ENCODE data around the gene AP2A1. TPM values are rescaled to one million over a fixed set of nuclear protein-coding genes. Genes with fewer than 3 reads are reported as not detected.
"Not testable (repeated sequence)": the region's sequence is repeated elsewhere in the genome, so short reads cannot be mapped to it uniquely, and the experiment has no call there.

The AP2A1 gene
- total RNA-seq: 100 to 1,000 TPM in 1 of 6 donors, 10 to 100 TPM in 5; 46.0 to 113 (median 77.6) TPM

- Histone ChIP-seq H3K4me3 (peak within 1 kb of the TSS; percentile 79 to 95 (median 87)), H3K4me1 (peaks cover 17 to 30% (median 24%) of the 10 kb centered on the region in 4 donors), H3K9me3 (no peaks in the 10 kb centered on the region), H3K27ac (peak within 1 kb of the TSS; percentile 87 to 94 (median 92)), H3K36me3 (no peaks in the 10 kb centered on the region), H3K27me3 (no peaks in the 10 kb centered on the region)
- 0 to 2% methylated on average over 3 to 15 of the region's 38 CpGs for WGBS, 2 donors
- ATAC-seq (ENCODE audit: low FRiP score in 2 of 2): no peak
- DNase-seq: no peak
- TF ChIP-seq POLR2AphosphoS5 (IDR thresholded peaks at IDR 0.05): peak; percentile 83
- TF ChIP-seq, protein P1, sequence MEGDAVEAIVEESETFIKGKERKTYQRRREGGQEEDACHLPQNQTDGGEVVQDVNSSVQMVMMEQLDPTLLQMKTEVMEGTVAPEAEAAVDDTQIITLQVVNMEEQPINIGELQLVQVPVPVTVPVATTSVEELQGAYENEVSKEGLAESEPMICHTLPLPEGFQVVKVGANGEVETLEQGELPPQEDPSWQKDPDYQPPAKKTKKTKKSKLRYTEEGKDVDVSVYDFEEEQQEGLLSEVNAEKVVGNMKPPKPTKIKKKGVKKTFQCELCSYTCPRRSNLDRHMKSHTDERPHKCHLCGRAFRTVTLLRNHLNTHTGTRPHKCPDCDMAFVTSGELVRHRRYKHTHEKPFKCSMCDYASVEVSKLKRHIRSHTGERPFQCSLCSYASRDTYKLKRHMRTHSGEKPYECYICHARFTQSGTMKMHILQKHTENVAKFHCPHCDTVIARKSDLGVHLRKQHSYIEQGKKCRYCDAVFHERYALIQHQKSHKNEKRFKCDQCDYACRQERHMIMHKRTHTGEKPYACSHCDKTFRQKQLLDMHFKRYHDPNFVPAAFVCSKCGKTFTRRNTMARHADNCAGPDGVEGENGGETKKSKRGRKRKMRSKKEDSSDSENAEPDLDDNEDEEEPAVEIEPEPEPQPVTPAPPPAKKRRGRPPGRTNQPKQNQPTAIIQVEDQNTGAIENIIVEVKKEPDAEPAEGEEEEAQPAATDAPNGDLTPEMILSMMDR (IDR thresholded peaks at IDR 0.05): no peak
- peak in 1 of 4 donors; percentile 56 for TF ChIP-seq POLR2A (IDR thresholded peaks at IDR 0.05)
- no peak for TF ChIP-seq EP300 (IDR thresholded peaks at IDR 0.05)
These were observed at the start of gene AP2A1 for GRCh38 chr19:49766930-49767299. Gene AP2A1, plus strand, starts transcription at chr19:49767001. Its CDS starts 133 bp downstream, at chr19:49767134.

DNA sequence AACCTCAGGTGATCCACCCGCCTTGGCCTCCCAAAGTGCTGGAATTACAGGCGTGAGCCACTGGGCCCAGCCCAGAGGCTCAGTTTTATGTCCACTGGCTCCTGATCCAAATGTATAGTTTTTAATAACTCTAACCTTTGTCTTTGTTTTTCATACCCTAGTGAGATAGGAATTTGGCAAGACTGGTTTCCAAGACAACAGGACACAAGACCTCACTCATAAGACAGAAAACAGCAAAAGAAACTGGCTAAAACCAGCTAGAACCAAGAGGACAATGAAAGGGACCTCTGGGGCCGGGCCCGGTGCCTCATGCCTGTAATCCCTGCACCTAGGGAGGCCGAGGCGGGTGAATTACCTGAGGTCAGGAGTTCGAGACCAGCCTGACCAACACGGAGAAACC is 48.3 kb upstream of the AP2A1 start:
- H3K4me3 ChIP-seq: peak overlapping the region in 1 of 4 donors; percentile 44

DNA sequence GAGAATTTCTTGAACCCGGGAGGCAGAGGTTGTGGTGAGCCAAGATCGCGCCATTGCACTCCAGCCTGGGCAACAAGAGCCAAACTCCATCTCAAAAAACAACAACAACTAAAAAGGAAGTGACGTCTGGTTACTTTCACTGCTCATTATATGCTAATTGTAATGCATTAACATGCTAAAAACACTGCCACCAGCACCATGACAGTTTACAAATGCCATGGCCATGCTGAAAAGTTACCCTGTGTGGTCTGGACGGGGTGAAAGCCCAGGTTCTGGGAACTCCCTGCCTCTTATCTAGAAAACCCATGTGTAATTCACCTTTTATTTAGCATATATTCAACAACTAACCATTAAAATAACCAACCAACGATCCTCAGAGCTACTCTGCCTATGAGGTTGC is 47.8 kb upstream of the AP2A1 start:
- Histone ChIP-seq H3K27me3 (no peaks in the 10 kb centered on the region), H3K9me3 (no peaks in the 10 kb centered on the region), H3K4me3 (no peak overlapping the region), H3K4me1 (peaks cover 0 to 3% (median 1%) of the 10 kb centered on the region in 4 donors), H3K27ac (no peak overlapping the region), H3K36me3 (no peaks in the 10 kb centered on the region)
- ATAC-seq (ENCODE audit: low FRiP score in 2 of 2) (no peak), DNase-seq (no peak)
- 84 to 94% methylated on average over 6 of the region's 6 CpGs for WGBS, 2 donors
- no peak for TF ChIP-seq POLR2AphosphoS5 (IDR thresholded peaks at IDR 0.05)
- TF ChIP-seq POLR2A (IDR thresholded peaks at IDR 0.05): no peak

More for the DNA sequence above, 48.3 kb upstream of the AP2A1 start:
- Histone ChIP-seq H3K9me3 (no peaks in the 10 kb centered on the region), H3K27me3 (no peaks in the 10 kb centered on the region), H3K36me3 (no peaks in the 10 kb centered on the region), H3K27ac (peak overlapping the region in 1 of 4 donors; percentile 82), H3K4me1 (peaks cover 0 to 3% (median 1%) of the 10 kb centered on the region in 4 donors)
- 80 to 88% methylated on average over 8 of the region's 8 CpGs for WGBS, 2 donors
- TF ChIP-seq, protein P1 (IDR thresholded peaks at IDR 0.05): no peak
- TF ChIP-seq EP300 (IDR thresholded peaks at IDR 0.05) (no peak), POLR2A (IDR thresholded peaks at IDR 0.05) (no peak)
- DNase-seq (no peak), ATAC-seq (ENCODE audit: low FRiP score in 2 of 2) (no peak)

DNA sequence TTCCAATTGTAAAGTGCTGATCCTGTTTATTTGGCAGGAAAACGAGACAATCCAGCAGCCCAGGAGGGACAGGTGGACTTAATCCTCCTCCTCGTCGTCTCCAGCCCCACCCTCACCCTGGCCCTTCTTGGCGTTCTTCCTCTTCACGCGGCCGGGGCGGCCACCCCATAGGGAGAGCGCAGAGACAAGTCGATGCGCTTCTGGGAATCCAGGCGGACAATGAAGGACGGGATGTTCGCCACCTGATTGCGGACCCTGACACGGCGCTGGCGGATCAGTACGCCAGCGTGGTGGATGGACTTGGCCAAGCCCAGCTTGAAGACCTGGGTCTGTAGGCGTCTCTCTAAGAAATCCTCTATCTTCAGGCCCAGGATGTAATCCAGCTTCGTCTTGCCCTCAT is 47.4 kb upstream of the AP2A1 start:
- ATAC-seq (ENCODE audit: low FRiP score in 2 of 2); H3K9me3 ChIP-seq; H3K4me3 ChIP-seq; H3K36me3 ChIP-seq; H3K27me3 ChIP-seq; H3K4me1 ChIP-seq; H3K27ac ChIP-seq: not testable (repeated sequence)
- WGBS, 2 donors: 85 to 89% methylated on average over 22 of the region's 22 CpGs
- peak in 1 of 2 donors; percentile 83 for DNase-seq

DNA sequence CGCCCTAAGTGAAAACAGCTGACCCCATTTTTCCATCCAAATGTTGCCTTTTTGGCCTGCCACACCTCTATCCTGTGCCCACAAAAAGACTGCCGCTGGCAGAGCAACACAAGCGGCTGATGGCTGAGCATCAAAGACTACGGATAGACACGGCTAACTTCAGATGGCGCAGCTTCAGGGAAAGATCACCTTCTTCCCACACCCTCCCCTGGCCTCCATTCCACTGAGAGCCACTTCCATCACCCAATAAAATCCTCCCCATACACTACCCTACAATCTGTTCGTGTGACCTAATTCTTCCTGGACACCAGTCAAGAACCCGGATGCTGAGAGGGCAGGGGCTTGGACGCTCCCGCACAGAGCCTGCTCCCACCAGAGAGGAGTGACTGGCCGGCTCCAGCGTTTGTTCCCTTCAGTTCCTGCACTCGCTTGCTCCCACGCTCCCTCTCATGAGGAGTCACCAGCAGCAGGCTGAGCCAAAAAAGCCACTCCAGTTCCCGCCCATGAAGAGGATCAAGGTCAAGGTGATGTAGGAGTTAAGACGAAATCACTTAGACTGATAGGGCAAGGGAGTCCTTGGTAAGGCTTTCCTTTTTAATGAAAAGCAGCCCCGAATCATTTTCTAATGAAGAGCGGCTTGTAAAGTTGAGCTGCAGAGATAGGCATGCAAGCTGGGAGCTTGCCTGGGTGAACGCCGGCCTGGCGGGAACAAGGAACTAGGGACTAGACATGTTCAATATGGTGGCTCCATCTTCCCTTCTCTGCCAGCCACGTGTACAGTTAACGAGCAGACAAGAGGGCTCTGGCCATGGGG is 39.4 kb upstream of the AP2A1 start:
- DNase-seq (no peak), ATAC-seq (ENCODE audit: low FRiP score in 2 of 2) (peak in 1 of 2 donors; percentile 85)
- H3K4me3 ChIP-seq: no peak overlapping the region
- no peaks in the 10 kb centered on the region for H3K36me3 ChIP-seq
- H3K4me1 ChIP-seq: no peaks in the 10 kb centered on the region
- H3K27ac ChIP-seq: peak overlapping the region in 3 of 4 donors; percentile 18 to 43 (median 40)
- H3K27me3 ChIP-seq: no peaks in the 10 kb centered on the region
- TF ChIP-seq, protein P1 (IDR thresholded peaks at IDR 0.05): no peak
- TF ChIP-seq POLR2AphosphoS5 (IDR thresholded peaks at IDR 0.05) (no peak), EP300 (IDR thresholded peaks at IDR 0.05) (no peak), POLR2A (IDR thresholded peaks at IDR 0.05) (no peak)
- 61 to 71% methylated on average over 23 of the region's 23 CpGs for WGBS, 2 donors
- no peaks in the 10 kb centered on the region for H3K9me3 ChIP-seq

DNA sequence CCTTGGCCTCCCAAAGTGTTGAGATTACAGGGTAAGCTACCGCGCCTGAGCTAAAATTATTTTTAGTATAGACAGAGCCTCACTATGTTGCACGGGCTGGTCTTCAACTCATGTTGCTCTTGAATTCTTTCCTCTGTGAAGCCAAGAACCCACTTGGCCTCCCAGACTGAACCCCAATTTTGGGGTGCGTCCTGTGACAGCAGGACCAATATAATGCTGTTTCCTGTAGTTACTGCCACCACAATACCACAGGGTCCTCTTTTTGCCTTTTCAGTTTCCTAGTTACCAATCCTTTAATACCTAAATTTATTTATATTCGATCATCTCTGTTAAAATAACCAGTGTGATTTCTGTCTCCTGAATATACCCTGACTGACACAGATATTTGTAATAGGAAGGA is 36.6 kb upstream of the AP2A1 start:
- no peak for ATAC-seq (ENCODE audit: low FRiP score in 2 of 2)
- no peak for TF ChIP-seq POLR2AphosphoS5 (IDR thresholded peaks at IDR 0.05)
- H3K27ac ChIP-seq: no peak overlapping the region
- DNase-seq: no peak
- H3K27me3 ChIP-seq: no peaks in the 10 kb centered on the region
- H3K36me3 ChIP-seq: no peaks in the 10 kb centered on the region
- 62 to 75% methylated on average over 5 of the region's 5 CpGs for WGBS, 2 donors
- no peaks in the 10 kb centered on the region for H3K4me1 ChIP-seq
- H3K9me3 ChIP-seq: no peaks in the 10 kb centered on the region
- no peak overlapping the region for H3K4me3 ChIP-seq
